ENCODE data around the gene GPRIN3.
"Not testable (repeated sequence)": the region's sequence is repeated elsewhere in the genome, so short reads cannot be mapped to it uniquely, and the experiment has no call there.

The GPRIN3 gene

DNA sequence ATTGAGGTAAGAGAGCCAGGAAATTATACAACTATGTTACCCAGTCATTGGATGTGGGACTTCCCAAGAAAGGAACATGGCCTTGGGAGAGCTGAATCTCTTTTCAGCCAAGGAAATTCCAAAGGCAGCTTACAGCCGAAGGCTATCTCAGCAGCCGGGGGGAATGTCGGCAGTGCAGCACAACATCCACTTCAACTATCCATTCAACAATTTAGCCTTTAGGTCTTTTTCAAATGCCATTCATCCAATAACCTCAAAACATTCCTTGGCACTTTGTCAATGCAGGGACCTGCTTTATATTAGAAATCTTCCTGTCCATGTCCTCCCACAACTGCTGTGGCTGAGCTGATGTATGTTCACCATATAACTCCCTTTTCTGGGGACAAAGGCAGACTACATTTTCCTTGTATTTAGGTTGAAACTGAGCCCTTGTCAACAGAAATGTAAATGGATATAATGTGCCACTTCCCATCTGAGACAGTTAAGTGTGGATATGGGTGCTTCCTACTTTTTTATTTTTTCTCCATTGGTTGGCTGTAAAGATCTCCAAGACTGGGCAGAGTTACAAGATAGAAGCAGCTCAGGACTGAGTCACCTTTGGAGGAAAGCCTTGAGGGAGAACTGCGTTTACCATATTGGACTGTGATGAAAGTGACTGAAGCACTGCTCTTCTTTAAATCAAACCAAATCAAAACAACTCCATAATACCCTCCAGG lies 94.8 kb downstream of the GPRIN3 start:
- no peak for DNase-seq

DNA sequence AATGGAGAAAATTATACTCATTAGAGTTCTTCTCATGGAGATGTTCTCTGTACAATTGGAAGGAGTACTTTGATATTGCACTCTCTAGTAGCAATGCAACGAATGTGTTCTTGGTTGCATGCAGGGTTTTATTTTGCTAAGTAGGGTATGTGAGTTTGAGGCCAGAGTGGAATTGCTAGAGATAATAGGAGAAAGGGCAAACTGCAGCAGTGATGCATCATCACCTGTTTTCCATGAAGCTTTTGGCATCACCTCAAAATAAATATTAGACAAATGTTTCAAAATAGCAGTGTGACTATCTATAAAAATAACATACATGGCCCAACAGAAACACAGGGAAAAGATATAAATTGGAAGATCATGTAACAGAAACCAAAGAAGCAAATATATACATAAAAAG lies 103.0 kb downstream of the GPRIN3 start:
- DNase-seq, result no peak

DNA sequence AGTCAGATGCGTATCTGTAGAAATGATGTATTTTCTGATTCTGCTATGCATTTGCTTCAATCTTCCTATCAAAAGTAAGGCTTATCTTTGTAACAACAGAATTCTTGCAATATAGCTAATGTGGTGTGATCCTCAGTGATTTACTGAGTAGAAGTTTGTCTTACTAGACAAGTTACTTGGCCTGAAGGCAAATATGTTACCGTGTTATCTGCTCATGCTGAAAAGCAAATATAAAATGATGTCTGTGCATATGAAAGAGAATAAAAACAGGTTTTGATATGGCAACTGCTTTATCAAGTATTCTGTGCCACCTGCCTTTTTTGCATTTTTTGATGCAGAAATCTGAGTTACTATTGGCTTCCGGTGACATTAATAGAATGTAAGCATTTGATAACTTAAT lies 103.7 kb downstream of the GPRIN3 start:
- DNase-seq, result no peak

DNA sequence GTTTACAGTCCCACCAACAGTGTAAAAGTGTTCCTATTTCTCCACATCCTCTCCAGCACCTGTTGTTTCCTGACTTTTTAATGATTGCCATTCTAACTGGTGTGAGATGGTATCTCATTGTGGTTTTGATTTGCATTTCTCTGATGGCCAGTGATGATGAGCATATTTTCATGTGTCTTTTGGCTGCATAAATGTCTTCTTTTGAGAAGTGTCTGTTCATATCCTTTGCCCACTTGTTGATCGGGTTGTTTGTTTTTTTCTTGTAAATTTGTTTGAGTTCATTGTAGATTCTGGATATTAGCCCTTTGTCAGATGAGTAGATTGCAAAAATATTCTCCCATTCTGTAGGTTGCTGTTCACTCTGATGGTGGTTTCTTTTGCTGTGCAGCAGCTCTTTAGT lies 108.2 kb downstream of the GPRIN3 start:
- DNase-seq, result not testable (repeated sequence)

DNA sequence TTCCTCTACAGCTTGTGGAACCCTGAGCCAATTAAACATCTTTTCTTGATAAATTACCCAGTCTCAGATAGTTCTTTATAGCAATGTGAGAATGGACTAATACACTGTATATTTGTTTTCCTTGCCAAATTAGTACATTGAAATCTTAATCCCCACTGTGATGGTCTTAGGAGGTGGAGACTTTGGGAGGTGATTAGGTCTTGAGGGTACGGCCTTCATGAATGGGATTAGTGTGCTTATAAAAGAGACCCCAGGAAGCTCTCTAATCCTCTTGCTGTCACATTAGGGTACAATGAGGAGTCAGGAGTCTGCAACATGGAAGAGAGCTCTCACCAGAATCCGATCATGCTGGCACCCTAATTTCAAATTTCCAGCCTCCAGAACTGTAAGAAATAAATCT lies 109.7 kb downstream of the GPRIN3 start:
- DNase-seq, result no peak

DNA sequence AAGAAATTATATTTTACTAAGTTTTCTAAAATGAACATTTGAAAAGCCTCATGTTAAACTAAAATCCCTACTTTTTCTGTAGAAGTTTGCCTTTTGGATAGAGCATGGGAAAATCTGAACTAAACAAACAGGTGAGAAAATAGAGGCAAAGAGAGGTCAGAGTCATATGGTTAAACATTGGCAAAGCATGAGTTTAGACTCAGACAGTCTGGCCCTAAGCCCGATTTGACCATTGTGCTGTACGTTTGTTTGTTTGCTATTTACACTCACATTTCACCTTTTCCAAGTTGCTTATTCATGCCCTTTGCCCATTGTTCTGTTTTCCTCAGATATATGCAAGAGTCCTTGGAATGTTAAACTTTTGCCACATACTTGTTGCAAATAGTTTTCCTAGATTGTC lies 110.9 kb downstream of the GPRIN3 start:
- no peak for DNase-seq

DNA sequence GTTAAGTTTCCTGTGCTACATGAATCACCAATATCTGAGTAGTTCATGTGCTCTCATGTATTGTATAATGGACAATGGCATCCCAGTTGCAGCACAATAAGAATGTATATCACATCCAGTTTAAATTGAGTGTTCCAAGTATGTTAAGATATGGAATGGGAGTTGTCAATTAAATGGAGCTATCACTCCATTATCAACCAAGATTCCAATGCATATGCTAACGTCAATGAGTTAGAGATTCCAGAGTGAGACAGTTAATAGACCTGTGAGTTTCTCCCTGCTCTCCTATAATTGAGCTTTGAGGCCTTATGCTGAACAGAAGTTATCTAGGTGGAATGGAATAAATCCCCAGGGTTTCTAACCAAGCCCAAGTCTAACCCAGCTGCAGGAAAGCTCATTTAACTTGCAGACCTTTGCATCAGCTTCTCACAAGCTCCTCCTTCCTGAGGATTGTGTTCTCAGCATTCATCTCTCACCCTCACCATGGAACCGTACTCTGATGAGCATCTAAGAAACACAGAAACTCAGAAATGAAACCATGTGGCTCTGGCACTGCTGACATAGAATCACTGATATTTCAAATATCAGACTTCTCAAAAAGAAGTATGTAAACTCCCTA lies 111.4 kb downstream of the GPRIN3 start:
- no peak for DNase-seq

DNA sequence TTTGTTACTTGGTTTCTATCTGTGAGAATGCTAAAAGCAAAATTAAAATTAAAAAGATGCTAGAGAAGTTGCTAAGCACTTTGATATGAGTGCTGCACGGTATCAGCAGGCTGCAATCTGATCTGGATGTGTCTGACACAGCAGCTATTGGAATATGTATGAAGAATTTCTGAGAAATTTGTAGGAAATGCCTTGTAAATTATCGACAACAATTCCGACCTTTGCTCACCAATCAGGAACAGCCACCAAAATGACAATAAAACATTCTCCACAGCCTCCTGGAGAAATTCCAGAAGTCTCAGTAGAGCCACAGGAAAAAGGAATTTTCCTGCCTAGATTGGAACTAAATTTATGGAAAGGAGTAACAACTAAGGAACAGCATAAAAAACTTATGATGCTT lies 113.8 kb downstream of the GPRIN3 start:
- DNase-seq, result no peak
